OCI-M2 (cell line): Measurements from ENCODE around the gene OMP.

Source experiments
- DNase-seq: peaks from one replicate; lab custom pipeline; 2025; ENCODE audit not compliant: unreplicated experiment; lab: John Stamatoyannopoulos, UW

The OMP gene

GRCh38 chr11:77101043-77101537, 1.6 kb upstream of the OMP start:
- DNase-seq = no peak

- DNase-seq = no peak
Observed at GRCh38 chr11:77103319-77103718, 679 bp downstream of the OMP start.

GRCh38 chr11:77104727-77105126, 2.1 kb downstream of the OMP start:
- DNase-seq = no peak

- DNase-seq = no peak
Observed at GRCh38 chr11:77106321-77106720, 3.7 kb downstream of the OMP start.

- no peak for DNase-seq
Observed at GRCh38 chr11:77106759-77107158, 4.1 kb downstream of the OMP start.

- no peak for DNase-seq
Observed at GRCh38 chr11:77107950-77108349, 5.3 kb downstream of the OMP start.

GRCh38 chr11:77108436-77108835, 5.8 kb downstream of the OMP start:
- no peak for DNase-seq

- no peak for DNase-seq
Observed at GRCh38 chr11:77109236-77110019, 6.8 kb downstream of the OMP start.

- no peak for DNase-seq
Observed at GRCh38 chr11:77110836-77111235, 8.2 kb downstream of the OMP start.

- no peak for DNase-seq
Observed at GRCh38 chr11:77111277-77111676, 8.6 kb downstream of the OMP start.

- no peak for DNase-seq
Observed at GRCh38 chr11:77111946-77112345, 9.3 kb downstream of the OMP start.

GRCh38 chr11:77112641-77113381, 10.2 kb downstream of the OMP start:
- DNase-seq = no peak

- DNase-seq = no peak
Observed at GRCh38 chr11:77113382-77114088, 10.9 kb downstream of the OMP start.

- no peak for DNase-seq
Observed at GRCh38 chr11:77114089-77114463, 11.4 kb downstream of the OMP start.

GRCh38 chr11:77115181-77115611, 12.6 kb downstream of the OMP start:
- DNase-seq = no peak

GRCh38 chr11:77115956-77116355, 13.3 kb downstream of the OMP start:
- DNase-seq = no peak

GRCh38 chr11:77117492-77117891, 14.9 kb downstream of the OMP start:
- DNase-seq = no peak

- no peak for DNase-seq
Observed at GRCh38 chr11:77118086-77118485, 15.4 kb downstream of the OMP start.

GRCh38 chr11:77118971-77119370, 16.3 kb downstream of the OMP start:
- no peak for DNase-seq

- DNase-seq = no peak
Observed at GRCh38 chr11:77119531-77119936, 16.9 kb downstream of the OMP start.

- no peak for DNase-seq
Observed at GRCh38 chr11:77120571-77120970, 17.9 kb downstream of the OMP start.
